NOMO-1 (cell line): ENCODE measurements around the gene PLXNA4.

Experiments
- DNase-seq, 2 experiments: peaks; one replicate each; lab custom pipeline; 2025; ENCODE audit not compliant: unreplicated experiment in 2 of 2; lab: John Stamatoyannopoulos, UW

PLXNA4 gene

DNA sequence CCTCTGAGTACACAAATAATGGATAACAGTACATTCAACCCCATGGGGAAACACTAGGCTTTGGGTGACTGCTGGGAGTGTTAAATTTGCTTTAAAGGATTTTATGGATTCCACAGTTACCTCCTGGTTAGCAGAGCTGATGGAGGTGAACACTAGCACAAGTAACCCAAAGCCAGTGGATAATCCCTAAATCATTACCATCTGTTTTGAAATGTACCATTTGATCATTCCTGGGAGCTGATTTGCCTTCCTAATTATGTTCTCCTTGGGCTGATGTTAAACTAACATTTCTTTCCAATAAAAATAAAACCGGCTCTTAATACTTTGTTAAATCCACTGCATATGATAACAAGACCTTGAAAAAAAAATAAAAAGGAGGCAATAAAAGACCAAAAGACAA, 493.9 kb downstream of the PLXNA4 start:
- DNase-seq = no peak

DNA sequence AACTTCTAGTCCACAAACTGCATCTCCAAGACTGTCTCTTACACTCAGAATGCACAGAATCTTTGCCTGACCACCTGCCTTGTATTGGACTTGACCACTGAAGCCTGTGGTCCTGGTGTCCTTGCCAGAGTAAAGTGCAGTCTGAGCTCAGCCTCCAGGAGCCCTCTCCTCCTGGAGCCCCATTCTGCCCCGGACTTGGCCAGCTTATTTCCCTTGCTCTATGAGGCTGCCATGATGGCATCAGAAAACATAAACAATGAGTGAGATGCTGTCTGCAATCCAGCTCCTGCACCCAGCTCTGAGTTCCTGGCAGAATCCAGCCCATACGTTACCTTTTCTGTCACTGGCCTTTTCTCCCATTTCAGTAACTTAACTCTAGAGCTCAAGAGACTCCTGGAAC, 494.6 kb downstream of the PLXNA4 start:
- DNase-seq = no peak

DNA sequence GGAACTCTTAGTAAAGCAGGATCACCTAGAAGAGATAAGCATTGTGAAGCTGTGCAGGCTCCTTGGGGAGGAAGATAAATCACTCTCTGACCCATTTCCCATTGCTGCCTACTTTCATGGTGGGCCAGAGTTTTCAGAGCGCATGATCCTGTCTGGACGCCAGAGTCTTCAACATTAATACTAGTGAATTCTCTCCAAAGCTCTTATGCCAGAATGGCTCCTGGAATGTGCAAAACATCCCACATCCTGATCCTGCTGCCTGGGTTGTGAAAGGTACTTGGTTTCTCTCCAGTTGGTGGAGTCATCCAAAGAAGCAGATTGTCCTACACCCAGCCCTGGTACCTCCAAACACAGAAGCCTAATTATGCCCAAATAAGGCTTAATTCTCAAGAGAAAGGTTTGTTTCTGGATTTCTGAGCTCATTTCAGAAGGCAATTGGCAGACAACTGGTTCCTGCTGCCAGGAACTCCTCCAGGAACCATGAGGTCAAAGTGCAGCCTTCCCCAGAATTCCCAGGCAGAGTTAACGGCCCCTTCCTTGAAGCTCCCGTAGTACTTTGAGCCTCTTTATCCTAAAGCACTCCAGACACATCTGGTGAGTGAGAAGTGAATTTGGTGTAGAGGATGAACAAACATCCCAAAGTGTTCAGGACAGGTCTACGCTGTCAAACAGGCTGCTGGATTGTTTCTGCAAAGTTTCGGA, 495.2 kb downstream of the PLXNA4 start:
- no peak for DNase-seq

DNA sequence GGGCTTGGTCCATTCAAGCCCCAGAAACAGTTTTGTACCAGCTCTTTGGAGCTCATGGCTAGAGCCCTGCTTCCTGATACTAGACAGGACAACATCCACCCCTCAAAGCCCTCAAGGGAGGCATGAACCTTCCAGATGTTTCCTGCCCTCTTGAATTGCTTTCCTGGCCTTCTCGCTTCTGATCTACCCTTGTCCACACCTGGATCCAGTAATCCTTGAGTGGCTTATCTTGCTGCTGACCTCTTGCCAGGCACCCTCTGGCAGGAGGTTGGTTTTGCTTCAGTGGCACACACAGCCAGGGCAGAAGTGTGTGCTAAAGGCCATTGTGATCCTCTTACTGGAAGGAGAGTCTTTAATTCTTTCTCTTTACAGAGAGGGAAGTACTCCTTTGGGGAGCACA, 495.8 kb downstream of the PLXNA4 start:
- DNase-seq = no peak

DNA sequence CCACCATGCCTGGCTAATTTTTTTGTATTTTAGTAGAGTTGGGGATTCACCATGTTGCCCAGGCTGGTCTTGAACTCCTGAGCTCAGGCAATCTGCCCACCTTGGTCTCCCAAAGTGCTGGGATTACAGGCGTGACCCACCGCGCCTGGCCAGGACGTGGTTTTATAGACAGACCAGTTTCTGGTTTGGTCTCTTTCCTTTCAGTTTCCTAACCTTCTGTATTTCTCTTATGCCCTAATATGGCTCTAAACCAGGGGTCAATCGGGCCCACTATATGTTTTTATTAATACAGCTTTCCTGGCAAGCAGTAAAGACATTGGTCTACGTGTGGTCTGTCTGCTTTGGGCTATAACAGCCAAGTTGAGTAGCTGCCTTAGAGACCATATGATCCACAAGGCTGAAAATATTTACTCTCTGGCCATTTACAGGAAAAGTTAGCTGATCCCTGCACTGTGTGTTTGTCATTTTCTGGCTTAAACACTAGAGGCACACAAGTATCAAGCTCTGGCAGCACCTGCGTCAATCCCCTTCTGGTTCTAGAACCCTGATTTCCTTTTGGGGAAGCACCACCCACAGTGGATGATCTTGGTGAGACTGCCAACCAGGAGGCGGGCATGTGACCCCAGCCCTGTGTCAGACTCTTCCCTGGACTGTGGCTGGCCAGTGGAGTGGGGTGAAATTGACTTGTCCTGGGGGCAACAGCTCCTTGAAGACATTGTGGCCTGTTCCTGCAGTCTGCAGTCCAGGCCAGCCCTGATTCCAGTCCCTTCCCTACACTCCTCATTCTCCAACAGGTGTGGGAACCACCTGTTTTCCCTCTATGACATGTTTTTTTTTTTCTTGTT, 497.2 kb downstream of the PLXNA4 start:
- DNase-seq = no peak

DNA sequence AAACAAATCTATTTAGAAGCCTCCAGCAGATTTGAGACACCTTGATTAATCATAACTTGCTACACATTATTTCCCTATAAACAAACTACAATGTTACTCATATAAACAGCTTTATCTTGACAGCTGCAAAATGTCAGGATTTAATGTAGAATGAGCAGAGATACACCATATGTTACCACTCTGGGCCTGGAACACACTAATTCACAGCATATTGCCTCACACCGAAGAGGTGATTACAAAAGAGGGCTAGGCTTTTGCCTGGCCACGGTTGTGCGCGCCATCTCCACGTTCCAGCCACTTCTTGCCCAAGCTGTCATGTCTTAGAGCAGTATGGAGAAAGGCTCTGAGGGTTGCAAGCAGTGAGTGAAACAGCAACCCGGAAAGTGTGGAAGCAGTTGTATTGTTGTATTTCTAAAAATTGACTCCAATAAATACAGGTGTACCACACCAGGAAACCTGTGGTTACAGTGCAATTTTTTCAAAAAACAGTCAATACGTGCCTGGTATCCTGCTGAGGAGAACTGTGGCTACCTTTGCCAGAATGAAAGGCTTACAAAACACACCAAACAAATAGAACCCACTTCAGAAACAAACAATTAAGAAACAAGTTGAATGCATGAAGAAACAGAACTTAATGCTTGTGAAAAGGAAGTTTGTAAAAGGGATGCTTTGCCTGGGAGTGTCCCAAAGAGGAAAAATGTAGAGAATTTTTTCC, 498.1 kb downstream of the PLXNA4 start:
- no peak for DNase-seq

DNA sequence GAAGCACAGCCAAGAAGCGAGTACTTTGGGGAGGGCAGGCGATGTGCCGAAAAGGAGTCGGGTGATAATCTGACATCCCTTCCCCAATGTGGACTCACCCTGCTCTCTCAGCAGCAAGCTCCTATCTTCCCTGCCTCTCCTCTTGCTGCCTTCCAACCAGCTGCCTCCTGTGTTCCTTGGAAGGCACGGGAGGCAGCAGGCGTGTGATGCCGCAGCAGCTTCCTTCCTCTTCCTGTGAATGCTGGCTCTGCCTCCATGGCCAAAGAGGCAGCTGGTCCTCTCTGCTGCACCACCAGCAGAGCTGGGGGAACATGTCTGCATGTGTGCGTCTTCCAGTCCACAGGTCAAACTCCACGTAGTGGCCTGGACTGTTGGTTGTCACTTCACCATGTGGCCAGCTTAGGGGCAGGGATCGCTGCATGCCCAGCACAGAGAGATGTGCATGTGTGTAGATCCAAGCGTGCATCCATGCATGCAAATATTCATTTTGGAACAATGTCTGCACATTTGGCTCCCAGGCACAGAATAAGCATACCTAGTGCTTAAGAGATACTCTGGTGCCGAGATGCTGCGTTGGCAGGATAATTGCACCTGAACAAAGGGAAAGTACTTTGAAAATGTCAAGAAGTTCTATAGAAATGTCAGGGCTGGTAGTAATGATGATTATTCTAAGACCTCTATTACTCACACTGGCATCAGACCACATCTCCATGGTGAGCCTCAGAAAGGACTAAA, 499.8 kb downstream of the PLXNA4 start:
- no peak for DNase-seq

DNA sequence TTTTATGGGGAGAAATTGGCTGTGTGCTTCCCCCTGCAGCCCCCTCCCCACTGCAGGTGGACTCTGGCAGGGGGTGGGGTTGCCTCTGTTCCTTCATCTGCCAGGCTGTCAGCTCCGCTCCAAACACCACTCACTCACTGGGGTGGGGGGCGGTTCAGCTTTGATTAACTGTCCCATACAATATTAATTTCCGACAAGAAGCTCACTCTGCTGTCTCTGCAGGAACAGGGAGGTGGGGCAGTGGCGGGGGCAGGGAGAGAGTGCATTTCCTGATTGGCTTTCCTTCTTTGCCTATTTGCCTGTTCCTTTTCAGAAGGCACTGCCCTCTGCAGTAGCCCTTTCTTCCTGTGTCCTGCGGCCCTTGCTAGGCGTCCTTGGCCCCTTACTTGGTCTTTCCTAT, 500.8 kb downstream of the PLXNA4 start:
- no peak for DNase-seq

DNA sequence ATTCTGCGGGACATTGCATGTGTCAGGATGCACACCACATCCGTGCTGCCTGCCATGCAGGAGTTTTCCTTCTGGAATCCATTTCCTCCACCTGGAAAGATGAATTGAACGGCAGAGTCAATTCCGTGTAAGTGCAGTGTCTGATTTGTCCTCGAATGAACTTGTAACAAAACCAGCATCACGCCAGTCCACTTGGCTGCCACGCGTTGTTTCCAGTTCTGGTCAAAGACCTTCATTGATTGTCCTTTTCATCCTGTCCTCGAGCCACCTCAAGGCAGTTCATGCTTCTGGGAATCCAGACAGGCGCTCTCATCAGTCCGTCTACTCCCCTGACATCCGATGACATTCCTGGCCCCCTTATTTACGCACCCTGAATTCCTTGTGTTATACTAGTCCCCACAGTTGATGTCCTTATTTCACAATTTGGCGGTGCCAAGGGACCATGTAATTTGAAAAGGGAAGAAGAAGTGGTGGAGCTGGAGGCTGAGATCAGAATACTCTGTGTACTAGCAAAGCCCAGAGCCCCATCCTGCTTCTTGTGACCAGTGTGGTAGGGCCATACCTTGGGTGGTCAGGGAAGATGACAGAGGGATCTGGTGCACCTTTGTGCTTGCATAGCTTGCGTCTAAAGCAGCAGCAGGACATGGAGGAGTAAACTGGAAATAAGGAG, 502.2 kb downstream of the PLXNA4 start:
- no peak for DNase-seq
